ENCODE data around the gene CDKN2B.
"Not testable (repeated sequence)": the region's sequence is repeated elsewhere in the genome, so short reads cannot be mapped to it uniquely, and the experiment has no call there.

CDKN2B gene

GRCh38 chr9:21968331-21969010, 40.6 kb downstream of the CDKN2B start:
- no peak for DNase-seq

DNA sequence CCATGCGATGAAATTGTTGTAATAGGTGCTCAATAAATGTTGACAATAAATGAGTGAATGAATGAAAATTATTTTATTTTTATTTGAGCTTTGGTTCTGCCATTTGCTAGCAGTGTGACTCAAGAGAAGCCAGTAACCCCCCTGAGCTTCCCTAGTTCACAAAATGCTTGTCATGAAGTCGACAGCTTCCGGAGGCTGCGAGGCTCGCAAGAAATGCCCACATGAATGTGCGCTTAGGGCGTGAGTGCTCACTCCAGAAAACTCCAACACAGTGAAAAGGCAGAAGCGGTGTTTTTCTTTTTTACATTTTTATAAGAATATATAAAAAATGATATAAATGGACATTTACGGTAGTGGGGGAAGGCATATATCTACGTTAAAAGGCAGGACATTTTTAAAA, 41.4 kb downstream of the CDKN2B start:
- DNase-seq = no peak

GRCh38 chr9:21967169-21967568, 41.9 kb downstream of the CDKN2B start:
- DNase-seq = no peak

DNA sequence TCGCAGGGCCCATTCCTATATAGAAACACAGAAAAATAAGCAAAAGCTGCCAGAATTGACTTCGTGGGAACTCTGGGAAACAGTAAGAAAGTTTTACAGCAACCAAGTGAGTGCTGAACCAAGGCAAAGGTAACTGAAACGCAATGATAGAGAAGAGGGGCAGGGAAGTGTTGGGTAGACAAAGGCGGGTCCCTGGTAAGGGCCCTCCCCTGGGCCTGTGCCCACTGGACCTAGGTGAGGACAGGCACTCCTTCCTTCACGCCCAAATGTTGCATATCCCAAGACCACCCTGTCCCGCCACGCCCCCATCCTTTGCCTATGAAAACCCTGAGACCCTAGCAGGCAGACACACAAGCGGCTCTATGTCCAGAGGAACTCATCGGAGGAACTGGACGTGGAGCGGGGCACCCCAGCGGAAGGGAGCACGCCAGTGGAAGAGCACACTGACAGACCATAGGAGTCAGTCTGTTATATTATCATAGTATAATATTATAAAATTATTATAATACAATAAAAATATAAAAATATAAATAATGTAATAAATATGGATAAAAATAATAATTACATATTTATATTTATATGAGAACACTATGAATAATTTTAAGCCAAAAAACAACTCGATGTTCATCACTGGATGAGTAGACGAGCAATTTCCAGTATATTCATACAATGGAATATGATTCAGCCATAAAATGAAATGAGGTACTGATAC, 42.8 kb downstream of the CDKN2B start:
- no peak for DNase-seq

DNA sequence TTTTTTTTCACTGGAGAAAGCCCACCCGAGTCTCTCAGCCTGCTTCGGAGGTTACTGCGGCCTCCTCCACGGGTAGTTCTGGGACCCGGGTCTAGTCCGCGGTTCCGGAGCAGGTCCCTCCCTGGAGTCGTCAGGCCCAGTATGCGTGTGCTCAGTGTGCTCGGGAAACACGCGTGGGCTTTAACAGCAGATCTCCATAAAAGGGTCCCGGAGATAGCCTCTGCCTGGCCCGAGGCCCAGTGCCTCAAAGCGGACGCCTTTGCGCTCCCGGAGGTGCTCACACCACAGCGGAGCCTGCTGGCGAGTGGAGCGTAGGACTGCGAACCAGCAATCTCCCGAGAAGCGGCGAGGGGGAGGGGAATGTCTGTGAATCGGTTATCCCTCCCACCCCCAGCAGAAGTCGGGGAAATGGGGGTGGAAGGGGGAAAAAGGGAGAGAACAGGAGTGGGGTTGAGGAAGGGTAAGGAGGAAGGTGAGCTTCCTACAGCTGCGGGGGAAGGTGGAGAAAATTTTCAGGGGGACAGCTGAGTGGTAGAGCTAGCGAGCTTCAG, 43.6 kb downstream of the CDKN2B start:
- DNase-seq = no peak

DNA sequence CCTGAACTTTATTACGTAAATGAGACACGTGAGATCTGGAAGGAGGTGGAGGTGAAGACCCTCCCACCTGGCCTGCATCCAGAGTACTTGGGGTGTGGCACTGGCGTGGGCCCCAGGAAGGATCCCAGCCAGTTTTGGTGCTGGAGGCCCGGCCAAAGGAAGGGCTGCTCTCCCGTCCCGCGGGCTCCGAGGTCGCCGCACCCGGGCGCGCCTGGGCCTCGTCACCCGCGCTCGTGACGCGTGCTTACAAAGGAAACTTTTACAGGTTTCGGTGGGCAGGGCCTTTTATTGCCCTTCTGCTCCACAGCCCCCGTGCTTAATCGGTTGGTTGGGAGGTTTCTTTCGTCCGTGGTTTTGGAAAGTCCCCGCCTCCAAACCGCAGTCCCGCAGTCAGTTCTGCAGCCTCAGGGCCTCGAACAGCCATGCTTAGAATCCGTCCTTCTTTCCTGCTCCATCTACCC, 44.1 kb downstream of the CDKN2B start:
- no peak for DNase-seq

GRCh38 chr9:21961569-21961968, 47.5 kb downstream of the CDKN2B start:
- no peak for DNase-seq

- DNase-seq = not testable (repeated sequence)
Measured at GRCh38 chr9:21959268-21959667, 49.8 kb downstream of the CDKN2B start.

DNA sequence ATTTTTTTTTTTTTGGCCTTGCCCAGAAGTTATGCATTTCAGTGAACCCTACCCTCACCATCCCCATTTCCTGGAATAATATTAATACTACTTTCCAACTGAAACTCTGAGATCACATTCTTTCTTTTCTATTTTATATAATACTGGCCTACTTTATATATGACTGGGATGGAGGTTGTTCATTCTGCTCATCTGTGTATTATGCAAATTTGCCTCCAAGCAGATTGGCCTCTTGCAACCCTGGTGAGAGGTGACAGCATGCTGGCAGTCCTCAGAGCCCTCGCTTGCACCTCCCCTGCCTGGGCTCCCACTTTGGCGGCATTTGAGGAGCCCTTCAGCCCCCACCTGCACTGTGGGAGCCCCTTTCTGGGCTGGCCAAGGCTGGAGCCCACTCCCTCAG, 50.3 kb downstream of the CDKN2B start:
- DNase-seq = no peak
